Effector CD8-positive, alpha-beta T cell (primary cell): Measurements from ENCODE around the gene SRD5A3.
"Not testable (repeated sequence)": the region's sequence is repeated elsewhere in the genome, so short reads cannot be mapped to it uniquely, and the experiment has no call there.

Experiments used
- DNase-seq: peaks from one replicate; lab custom pipeline; 2025; lab: John Stamatoyannopoulos, UW

The SRD5A3 gene

GRCh38 chr4:55345054-55345453 lies 988 bp upstream of the SRD5A3 start:
- DNase-seq, result no peak

GRCh38 chr4:55346851-55347255 lies 811 bp downstream of the SRD5A3 start:
- no peak for DNase-seq

GRCh38 chr4:55347610-55348228 lies 1.7 kb downstream of the SRD5A3 start:
- no peak for DNase-seq

- no peak for DNase-seq
These were observed 2.4 kb downstream of the SRD5A3 start for GRCh38 chr4:55348466-55348865.

- DNase-seq, result not testable (repeated sequence)
These were observed 4.8 kb downstream of the SRD5A3 start for GRCh38 chr4:55350870-55351269.

GRCh38 chr4:55351824-55352223 lies 5.8 kb downstream of the SRD5A3 start:
- DNase-seq, result no peak

GRCh38 chr4:55352726-55353125 lies 6.7 kb downstream of the SRD5A3 start:
- DNase-seq, result no peak

GRCh38 chr4:55353228-55353747 lies 7.2 kb downstream of the SRD5A3 start:
- DNase-seq, result not testable (repeated sequence)

- DNase-seq, result no peak
These were observed 8.6 kb downstream of the SRD5A3 start for GRCh38 chr4:55354648-55355047.

- no peak for DNase-seq
These were observed 9.5 kb downstream of the SRD5A3 start for GRCh38 chr4:55355555-55355954.

- no peak for DNase-seq
These were observed 11.0 kb downstream of the SRD5A3 start for GRCh38 chr4:55356991-55357461.

- DNase-seq, result no peak
These were observed 12.2 kb downstream of the SRD5A3 start for GRCh38 chr4:55358246-55358645.

GRCh38 chr4:55358668-55359067 lies 12.6 kb downstream of the SRD5A3 start:
- DNase-seq, result no peak

GRCh38 chr4:55359397-55359916 lies 13.4 kb downstream of the SRD5A3 start:
- no peak for DNase-seq

- not testable (repeated sequence) for DNase-seq
These were observed 16.9 kb downstream of the SRD5A3 start for GRCh38 chr4:55362938-55363337.

- DNase-seq, result no peak
These were observed 17.8 kb downstream of the SRD5A3 start for GRCh38 chr4:55363691-55364351.

GRCh38 chr4:55364691-55365344 lies 18.8 kb downstream of the SRD5A3 start:
- DNase-seq, result no peak

GRCh38 chr4:55365345-55365728 lies 19.3 kb downstream of the SRD5A3 start:
- no peak for DNase-seq

- DNase-seq, result no peak
These were observed 20.6 kb downstream of the SRD5A3 start for GRCh38 chr4:55366621-55367020.

GRCh38 chr4:55367084-55367722 lies 21.2 kb downstream of the SRD5A3 start:
- DNase-seq, result no peak

GRCh38 chr4:55369968-55370367 lies 23.9 kb downstream of the SRD5A3 start:
- DNase-seq, result no peak

- DNase-seq, result no peak
These were observed 26.2 kb downstream of the SRD5A3 start for GRCh38 chr4:55372259-55372658.
